ENCODE results near the gene ZNF410. TPM values are rescaled to one million over a fixed set of nuclear protein-coding genes. Genes with fewer than 3 reads are reported as not detected.

Gene ZNF410
- total and polyA plus RNA-seq, 2 of the 13 experiments (the other 11 are each of a cell fraction or from before 2014, with no cell fraction given) = 19.2 to 44.3 TPM

DNA sequence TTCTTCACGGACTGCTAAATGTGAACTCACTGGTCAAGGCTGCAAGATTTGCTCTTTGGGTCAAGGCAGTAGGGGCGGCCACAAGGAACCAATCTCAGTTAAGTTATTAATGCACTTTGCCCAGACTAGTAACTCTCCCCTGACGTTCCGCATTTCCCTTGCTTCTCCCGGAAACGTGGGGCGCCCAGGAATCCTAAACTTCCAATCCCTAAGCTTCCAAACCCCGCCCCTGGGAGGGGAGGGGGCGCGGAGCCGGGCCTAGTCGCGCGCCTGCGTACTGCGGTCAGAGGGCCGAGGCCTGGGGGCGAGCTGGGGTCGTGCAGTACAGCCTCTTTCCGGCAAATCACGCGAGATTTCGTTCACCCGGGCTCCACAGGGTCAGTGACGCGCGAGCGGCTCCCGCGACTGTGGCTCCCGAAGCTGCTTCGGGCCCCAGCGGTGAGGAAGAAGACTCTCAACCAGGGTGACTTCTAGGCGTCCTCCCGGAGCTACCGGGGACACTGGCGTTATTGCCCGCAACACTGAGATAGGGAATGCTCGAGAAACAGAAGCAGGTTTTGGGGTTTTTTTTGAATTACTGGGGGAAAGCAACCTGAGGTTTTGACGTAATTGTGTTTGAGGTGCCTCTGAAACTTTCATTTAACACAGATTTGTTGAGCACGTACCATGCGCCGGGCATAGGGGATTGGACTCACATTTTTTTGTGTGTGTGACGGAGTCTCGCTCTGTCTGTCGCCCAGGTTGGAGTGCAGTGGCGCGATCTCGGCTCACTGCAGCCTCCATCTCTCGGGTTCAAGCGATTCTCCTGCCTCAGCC lies 34.9 kb upstream of the ZNF410 start, which contains the start of gene PTGR2 (continued):
- TF ChIP-seq, protein P1, sequence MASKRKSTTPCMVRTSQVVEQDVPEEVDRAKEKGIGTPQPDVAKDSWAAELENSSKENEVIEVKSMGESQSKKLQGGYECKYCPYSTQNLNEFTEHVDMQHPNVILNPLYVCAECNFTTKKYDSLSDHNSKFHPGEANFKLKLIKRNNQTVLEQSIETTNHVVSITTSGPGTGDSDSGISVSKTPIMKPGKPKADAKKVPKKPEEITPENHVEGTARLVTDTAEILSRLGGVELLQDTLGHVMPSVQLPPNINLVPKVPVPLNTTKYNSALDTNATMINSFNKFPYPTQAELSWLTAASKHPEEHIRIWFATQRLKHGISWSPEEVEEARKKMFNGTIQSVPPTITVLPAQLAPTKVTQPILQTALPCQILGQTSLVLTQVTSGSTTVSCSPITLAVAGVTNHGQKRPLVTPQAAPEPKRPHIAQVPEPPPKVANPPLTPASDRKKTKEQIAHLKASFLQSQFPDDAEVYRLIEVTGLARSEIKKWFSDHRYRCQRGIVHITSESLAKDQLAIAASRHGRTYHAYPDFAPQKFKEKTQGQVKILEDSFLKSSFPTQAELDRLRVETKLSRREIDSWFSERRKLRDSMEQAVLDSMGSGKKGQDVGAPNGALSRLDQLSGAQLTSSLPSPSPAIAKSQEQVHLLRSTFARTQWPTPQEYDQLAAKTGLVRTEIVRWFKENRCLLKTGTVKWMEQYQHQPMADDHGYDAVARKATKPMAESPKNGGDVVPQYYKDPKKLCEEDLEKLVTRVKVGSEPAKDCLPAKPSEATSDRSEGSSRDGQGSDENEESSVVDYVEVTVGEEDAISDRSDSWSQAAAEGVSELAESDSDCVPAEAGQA (IDR thresholded peaks at IDR 0.05; ENCODE audit: low read depth) = no peak
- TF ChIP-seq, protein P1 (CRISPR knock-in tag; IDR thresholded peaks at IDR 0.05; ENCODE audit: borderline replicate concordance) = no peak; the same call in 1 of the 2 replicates
- TF ChIP-seq ZNF329 (CRISPR knock-in tag; IDR thresholded peaks at IDR 0.05; ENCODE audit: low read depth) = peak; percentile 79
- no peak for TF ChIP-seq ZNF577 (CRISPR knock-in tag; IDR thresholded peaks at IDR 0.05; ENCODE audit: borderline replicate concordance, low read depth)
- TF ChIP-seq ZNF557 (CRISPR knock-in tag; IDR thresholded peaks at IDR 0.05) = no peak
- TF ChIP-seq, protein P2, sequence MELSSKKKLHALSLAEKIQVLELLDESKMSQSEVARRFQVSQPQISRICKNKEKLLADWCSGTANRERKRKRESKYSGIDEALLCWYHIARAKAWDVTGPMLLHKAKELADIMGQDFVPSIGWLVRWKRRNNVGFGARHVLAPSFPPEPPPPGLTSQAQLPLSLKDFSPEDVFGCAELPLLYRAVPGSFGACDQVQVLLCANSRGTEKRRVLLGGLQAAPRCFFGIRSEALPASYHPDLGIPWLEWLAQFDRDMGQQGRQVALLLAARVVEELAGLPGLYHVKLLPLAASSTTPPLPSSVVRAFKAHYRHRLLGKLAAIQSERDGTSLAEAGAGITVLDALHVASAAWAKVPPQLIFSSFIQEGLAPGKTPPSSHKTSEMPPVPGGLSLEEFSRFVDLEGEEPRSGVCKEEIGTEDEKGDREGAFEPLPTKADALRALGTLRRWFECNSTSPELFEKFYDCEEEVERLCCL (CRISPR knock-in tag; IDR thresholded peaks at IDR 0.05; ENCODE audit: borderline replicate concordance) = no peak
- TF ChIP-seq REL (CRISPR knock-in tag; conservative IDR thresholded peaks at IDR 0.05) = no peak
- 0 out of 2 replicates have a peak, but pooled peaks have one; percentile 79 for TF ChIP-seq ZNF224 (CRISPR knock-in tag; IDR thresholded peaks at IDR 0.05)
- TF ChIP-seq, protein P3, sequence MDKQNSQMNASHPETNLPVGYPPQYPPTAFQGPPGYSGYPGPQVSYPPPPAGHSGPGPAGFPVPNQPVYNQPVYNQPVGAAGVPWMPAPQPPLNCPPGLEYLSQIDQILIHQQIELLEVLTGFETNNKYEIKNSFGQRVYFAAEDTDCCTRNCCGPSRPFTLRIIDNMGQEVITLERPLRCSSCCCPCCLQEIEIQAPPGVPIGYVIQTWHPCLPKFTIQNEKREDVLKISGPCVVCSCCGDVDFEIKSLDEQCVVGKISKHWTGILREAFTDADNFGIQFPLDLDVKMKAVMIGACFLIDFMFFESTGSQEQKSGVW (CRISPR knock-in tag; IDR thresholded peaks at IDR 0.05; ENCODE audit: borderline replicate concordance) = no peak
- TF ChIP-seq NFYB (CRISPR knock-in tag; IDR thresholded peaks at IDR 0.05) = no peak
- TF ChIP-seq ZNF343 (CRISPR knock-in tag; IDR thresholded peaks at IDR 0.05) = 0 out of 2 replicates have a peak, but pooled peaks have one; percentile 14
- TF ChIP-seq CENPX (CRISPR knock-in tag; IDR thresholded peaks at IDR 0.05) = no peak
- peak; percentile 22; the same call in 1 of the 2 replicates for TF ChIP-seq DMAP1 (CRISPR knock-in tag; IDR thresholded peaks at IDR 0.05)
- TF ChIP-seq TOE1 (CRISPR knock-in tag; IDR thresholded peaks at IDR 0.05) = no peak
- TF ChIP-seq CREB1 (IDR thresholded peaks at IDR 0.05) = peak; percentile 62
- peak; percentile 72; the same call in 1 of the 2 replicates for TF ChIP-seq CREB1 (CRISPR knock-in tag; IDR thresholded peaks at IDR 0.05)
- TF ChIP-seq, protein P4, sequence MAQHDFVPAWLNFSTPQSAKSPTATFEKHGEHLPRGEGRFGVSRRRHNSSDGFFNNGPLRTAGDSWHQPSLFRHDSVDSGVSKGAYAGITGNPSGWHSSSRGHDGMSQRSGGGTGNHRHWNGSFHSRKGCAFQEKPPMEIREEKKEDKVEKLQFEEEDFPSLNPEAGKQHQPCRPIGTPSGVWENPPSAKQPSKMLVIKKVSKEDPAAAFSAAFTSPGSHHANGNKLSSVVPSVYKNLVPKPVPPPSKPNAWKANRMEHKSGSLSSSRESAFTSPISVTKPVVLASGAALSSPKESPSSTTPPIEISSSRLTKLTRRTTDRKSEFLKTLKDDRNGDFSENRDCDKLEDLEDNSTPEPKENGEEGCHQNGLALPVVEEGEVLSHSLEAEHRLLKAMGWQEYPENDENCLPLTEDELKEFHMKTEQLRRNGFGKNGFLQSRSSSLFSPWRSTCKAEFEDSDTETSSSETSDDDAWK (CRISPR knock-in tag; IDR thresholded peaks at IDR 0.05) = no peak
- peak; percentile 79 for TF ChIP-seq ZFX (CRISPR knock-in tag; IDR thresholded peaks at IDR 0.05; ENCODE audit: low read depth)
- peak; percentile 64 for TF ChIP-seq KMT2B (CRISPR knock-in tag; IDR thresholded peaks at IDR 0.05)

Measured in HepG2 (cell line).